ENCODE measurements around the gene CALHM3.

CALHM3 gene

GRCh38 chr10:103519798-103520197, 40.8 kb upstream of the CALHM3 start:
- H3K4me3 ChIP-seq (replicated peaks; ENCODE audit: low read depth, low read length): no peak overlapping the region
- no peak for DNase-seq (ENCODE audit: extremely low read depth, insufficient read length)
- TF ChIP-seq CTCF (IDR thresholded peaks at IDR 0.05; ENCODE audit: insufficient read depth, low read length, poor library complexity, severe bottlenecking): no peak
- no peaks in the 10 kb centered on the region; the same call in 1 of the 2 replicates for H3K27me3 ChIP-seq (replicated peaks; ENCODE audit: control insufficient read depth, insufficient read depth, low read length)
- no peaks in the 10 kb centered on the region for H3K36me3 ChIP-seq (ENCODE audit: control insufficient read depth, insufficient read depth, low read length)

- no peak for DNase-seq (ENCODE audit: extremely low read depth, insufficient read length)
- Histone ChIP-seq H3K27me3 (replicated peaks; ENCODE audit: control insufficient read depth, insufficient read depth, low read length) (no peaks in the 10 kb centered on the region; the same call in 1 of the 2 replicates), H3K4me3 (replicated peaks; ENCODE audit: low read depth, low read length) (no peak overlapping the region), H3K36me3 (ENCODE audit: control insufficient read depth, insufficient read depth, low read length) (no peaks in the 10 kb centered on the region)
- TF ChIP-seq CTCF (IDR thresholded peaks at IDR 0.05; ENCODE audit: insufficient read depth, low read length, poor library complexity, severe bottlenecking): no peak
Measured at GRCh38 chr10:103517234-103518085, 38.4 kb upstream of the CALHM3 start.

- no peak for DNase-seq (ENCODE audit: extremely low read depth, insufficient read length)
- Histone ChIP-seq H3K4me3 (replicated peaks; ENCODE audit: low read depth, low read length) (no peak overlapping the region), H3K27me3 (replicated peaks; ENCODE audit: control insufficient read depth, insufficient read depth, low read length) (no peaks in the 10 kb centered on the region; the same call in 1 of the 2 replicates), H3K36me3 (ENCODE audit: control insufficient read depth, insufficient read depth, low read length) (no peaks in the 10 kb centered on the region)
- TF ChIP-seq CTCF (IDR thresholded peaks at IDR 0.05; ENCODE audit: insufficient read depth, low read length, poor library complexity, severe bottlenecking): no peak
Measured at GRCh38 chr10:103514244-103514643, 35.2 kb upstream of the CALHM3 start.

- no peaks in the 10 kb centered on the region; the same call in 1 of the 2 replicates for H3K27me3 ChIP-seq (replicated peaks; ENCODE audit: control insufficient read depth, insufficient read depth, low read length)
- H3K36me3 ChIP-seq (ENCODE audit: control insufficient read depth, insufficient read depth, low read length): no peaks in the 10 kb centered on the region
- H3K4me3 ChIP-seq (replicated peaks; ENCODE audit: low read depth, low read length): no peak overlapping the region
- TF ChIP-seq CTCF (IDR thresholded peaks at IDR 0.05; ENCODE audit: insufficient read depth, low read length, poor library complexity, severe bottlenecking): no peak
- DNase-seq (ENCODE audit: extremely low read depth, insufficient read length): no peak
Measured at GRCh38 chr10:103513380-103514060, 34.5 kb upstream of the CALHM3 start.

- TF ChIP-seq CTCF (IDR thresholded peaks at IDR 0.05; ENCODE audit: insufficient read depth, low read length, poor library complexity, severe bottlenecking): no peak
- H3K4me3 ChIP-seq (replicated peaks; ENCODE audit: low read depth, low read length): no peak overlapping the region
- H3K27me3 ChIP-seq (replicated peaks; ENCODE audit: control insufficient read depth, insufficient read depth, low read length): no peaks in the 10 kb centered on the region; the same call in 1 of the 2 replicates
- H3K36me3 ChIP-seq (ENCODE audit: control insufficient read depth, insufficient read depth, low read length): no peaks in the 10 kb centered on the region
- no peak for DNase-seq (ENCODE audit: extremely low read depth, insufficient read length)
Measured at GRCh38 chr10:103512591-103513379, 33.7 kb upstream of the CALHM3 start.

Data from GM06990 (cell line).